OCI-LY3 (cell line): Measurements from ENCODE around the gene ABCC6.
"Not testable (repeated sequence)": the region's sequence is repeated elsewhere in the genome, so short reads cannot be mapped to it uniquely, and the experiment has no call there.

Experiments
- H2AFZ ChIP-seq: fragments of 200-600, 300-600 bp; shearing (Covaris generic); 2 replicates; pipeline ENCODE4 v1.6.0; 2014; ENCODE audit warnings: antibody characterized with exemption, low read depth, low read length
- H3K27ac ChIP-seq: fragments of 200-600, 300-600 bp; sonication (generic); 2 replicates; pipeline ENCODE4 v1.5.1; 2014; ENCODE audit warnings: mild to moderate bottlenecking, low read length, moderate library complexity, mixed read lengths
- H3K27me3 ChIP-seq: fragments of 200-600, 300-600 bp; sonication (generic); 2 replicates; pipeline ENCODE4 v1.6.1; 2014; ENCODE audit warnings: low read depth, low read length, mixed read lengths
- H3K36me3 ChIP-seq: fragments of 200-600, 300-600 bp; sonication (generic); replicated peaks from 2 replicates; pipeline ENCODE3; 2014; ENCODE audit warnings: low read depth, low read length, mixed read lengths
- H3K4me1 ChIP-seq: fragments of 300-600, 200-600 bp; sonication (generic); 2 replicates; pipeline ENCODE4 v1.6.1; 2014; ENCODE audit warnings: low read length, mixed read lengths
- H3K4me2 ChIP-seq: fragments of 200-600, 300-600 bp; sonication (generic); 2 replicates; pipeline ENCODE4 v1.6.1; 2014; ENCODE audit warnings: low read length, mixed read lengths
- H3K4me3 ChIP-seq: fragments of 300-600, 200-600 bp; sonication (generic); 2 replicates; pipeline ENCODE4 v1.5.1; 2014; ENCODE audit warnings: antibody characterized with exemption, mild to moderate bottlenecking, low read length, moderate library complexity
- H3K79me2 ChIP-seq: fragments of 300-600, 200-600 bp; shearing (Covaris generic); 2 replicates; pipeline ENCODE4 v1.6.1; 2014; ENCODE audit warnings: mild to moderate bottlenecking, low read length, mixed read lengths
- H3K9ac ChIP-seq: fragments of 300-600, 200-600 bp; shearing (Covaris generic); 2 replicates; pipeline ENCODE4 v1.6.0; 2014; ENCODE audit warnings: mild to moderate bottlenecking, low read length, moderate library complexity
- H3K9me3 ChIP-seq: fragments of 200-600, 300-600 bp; shearing (Covaris generic); 2 replicates; pipeline ENCODE4 v1.6.1; 2014; ENCODE audit warnings: low read length, mixed read lengths; ENCODE audit not compliant: insufficient read depth
- H4K20me1 ChIP-seq: fragments of 200-600, 300-600 bp; sonication (generic); 2 replicates; pipeline ENCODE4 v1.6.1; 2016; ENCODE audit warnings: low read length, mixed read lengths; ENCODE audit not compliant: insufficient read depth
- CTCF ChIP-seq: fragments of 200-600, 300-600 bp; sonication (generic); IDR thresholded peaks from 2 replicates; pipeline ENCODE4 v1.5.1; 2014; ENCODE audit warnings: antibody characterized with exemption, low read length, low read depth
- EZH2phosphoT487 ChIP-seq: fragments of 200-600 bp; shearing (Covaris generic); IDR thresholded peaks from 2 replicates; pipeline ENCODE4 v1.6.1; 2018; ENCODE audit warnings: antibody characterized with exemption, mixed run types, low read depth

Gene ABCC6

GRCh38 chr16:16191493-16192167 is 31.7 kb downstream of the ABCC6 start:
- no peak overlapping the region for H3K4me2 ChIP-seq
- TF ChIP-seq CTCF: no peak
- no peak for TF ChIP-seq EZH2phosphoT487
- no peak overlapping the region for H2AFZ ChIP-seq

GRCh38 chr16:16190966-16191365 is 32.3 kb downstream of the ABCC6 start:
- H3K4me2 ChIP-seq, H3K4me1 ChIP-seq, H4K20me1 ChIP-seq, H3K36me3 ChIP-seq, H3K27ac ChIP-seq, H3K79me2 ChIP-seq, H3K4me3 ChIP-seq, H3K9me3 ChIP-seq, H3K27me3 ChIP-seq, H2AFZ ChIP-seq, H3K9ac ChIP-seq: not testable (repeated sequence)

More at GRCh38 chr16:16191493-16192167, 31.7 kb downstream of the ABCC6 start:
- Histone ChIP-seq H3K4me3 (no peak overlapping the region), H3K27ac (no peak overlapping the region), H3K9ac (no peak overlapping the region), H3K27me3 (peaks cover 9% of the 10 kb centered on the region; the same call in 1 of the 2 replicates), H3K79me2 (no peaks in the 10 kb centered on the region), H4K20me1 (no peaks in the 10 kb centered on the region), H3K36me3 (no peaks in the 10 kb centered on the region), H3K4me1 (0 out of 2 replicates have a peak, but pooled peaks cover 4% of the 10 kb centered on the region), H3K9me3 (no peaks in the 10 kb centered on the region)

- H3K4me3 ChIP-seq: no peak overlapping the region
- H4K20me1 ChIP-seq: no peaks in the 10 kb centered on the region
- H3K4me2 ChIP-seq: no peak overlapping the region
- TF ChIP-seq CTCF: no peak
- TF ChIP-seq EZH2phosphoT487: no peak
- peaks cover 9% of the 10 kb centered on the region; the same call in 1 of the 2 replicates for H3K27me3 ChIP-seq
- H3K79me2 ChIP-seq: no peaks in the 10 kb centered on the region
- 0 out of 2 replicates have a peak, but pooled peaks cover 4% of the 10 kb centered on the region for H3K4me1 ChIP-seq
- H3K9ac ChIP-seq: no peak overlapping the region
- H3K9me3 ChIP-seq: no peaks in the 10 kb centered on the region
- H3K36me3 ChIP-seq: no peaks in the 10 kb centered on the region
- H2AFZ ChIP-seq: no peak overlapping the region
- H3K27ac ChIP-seq: no peak overlapping the region
Observed at GRCh38 chr16:16190546-16190945, 32.7 kb downstream of the ABCC6 start.

- Histone ChIP-seq H3K9me3 (no peaks in the 10 kb centered on the region), H3K27me3 (peaks cover 9% of the 10 kb centered on the region; the same call in 1 of the 2 replicates), H3K4me1 (0 out of 2 replicates have a peak, but pooled peaks cover 4% of the 10 kb centered on the region), H3K4me3 (no peak overlapping the region), H3K27ac (no peak overlapping the region), H2AFZ (no peak overlapping the region), H3K36me3 (no peaks in the 10 kb centered on the region), H3K79me2 (no peaks in the 10 kb centered on the region), H4K20me1 (no peaks in the 10 kb centered on the region), H3K4me2 (no peak overlapping the region), H3K9ac (no peak overlapping the region)
- TF ChIP-seq CTCF: no peak
- TF ChIP-seq EZH2phosphoT487: no peak
Observed at GRCh38 chr16:16189842-16190241, 33.5 kb downstream of the ABCC6 start.
